Lung (tissue), 12 donors: ENCODE data around the gene ATG2B. TPM values are rescaled to one million over a fixed set of nuclear protein-coding genes. Genes with fewer than 3 reads are reported as not detected.
A peak's percentile ranks its signal among the peaks of the same experiment; 100 is the strongest.

Experiments
- ATAC-seq: fragments of 200-7000 bp; cut with Tn5 transposase; one replicate; pipeline ENCODE4 v1.9.1; 2020; ENCODE audit warnings: moderate number of reproducible peaks; ENCODE audit not compliant: insufficient read depth, low FRiP score
- DNase-seq, 3 donors: peaks; one replicate each; pipeline ENCODE4 v3.0.0-alpha.2; 2013 to 2017
- H3K27ac ChIP-seq, 2 donors: one replicate each; pipeline ENCODE4 v1.5.1; 2013; ENCODE audit warnings: mild to moderate bottlenecking in 2 of 2, moderate library complexity in 2 of 2, control low read depth in 1 of 2, inconsistent platforms in 1 of 2, low read depth in 1 of 2, low read length in 1 of 2
- H3K27me3 ChIP-seq, 3 donors: one replicate each; pipeline ENCODE4 v1.5.1; 2013; ENCODE audit warnings: low read length in 2 of 3; ENCODE audit not compliant: control insufficient read depth in 3 of 3, insufficient read depth in 3 of 3
- H3K36me3 ChIP-seq, 4 donors: one replicate each; pipeline ENCODE4 v1.5.1; 2013; ENCODE audit warnings: low read length in 4 of 4, mild to moderate bottlenecking in 1 of 4, moderate library complexity in 1 of 4; ENCODE audit not compliant: control insufficient read depth in 4 of 4, insufficient read depth in 4 of 4
- H3K4me1 ChIP-seq, 5 donors: one replicate each; pipeline ENCODE4 v1.5.1; 2013; ENCODE audit warnings: low read length in 5 of 5, mild to moderate bottlenecking in 2 of 5, moderate library complexity in 1 of 5; ENCODE audit not compliant: control insufficient read depth in 5 of 5, insufficient read depth in 5 of 5
- H3K4me3 ChIP-seq: one replicate; pipeline ENCODE4 v1.5.1; 2013; ENCODE audit warnings: mild to moderate bottlenecking, control low read depth, moderate library complexity
- H3K9ac ChIP-seq, 2 donors: one replicate each; pipeline ENCODE4 v1.5.1; 2013; ENCODE audit warnings: low read length in 2 of 2, control low read depth in 1 of 2; ENCODE audit not compliant: insufficient read depth in 1 of 2
- H3K9me3 ChIP-seq, 4 donors: one replicate each; pipeline ENCODE4 v1.5.1; 2013; ENCODE audit warnings: low read length in 3 of 4, mild to moderate bottlenecking in 1 of 4, moderate library complexity in 1 of 4; ENCODE audit not compliant: control insufficient read depth in 4 of 4, insufficient read depth in 3 of 4
- WGBS, 2 donors: extraction: QIAGEN DNeasy Blood & Tissue Kit; methylation state at CpG; one replicate each; pipeline ENCODE4 v1.1.7; 2013; 5-methylcytosine and 5-hydroxymethylcytosine counted together
- polyA plus RNA-seq, 2 donors: library from polyadenylated mRNA; stranded (reverse); fragments of 200-250 nt; gene quantifications; one replicate each; pipeline ENCODE4 v1.2.1, GENCODE V29; 2013
- total RNA-seq, 2 donors: library from RNA; depleted of rRNA in 1 of 2; stranded (reverse); fragments of >200 nt in 1 of 2; gene quantifications; one replicate each; pipeline ENCODE4 v1.2.1, GENCODE V29; 2014 to 2021
- TF ChIP-seq, protein P1 (sequence below): IDR thresholded peaks from 2 replicates; pipeline ENCODE4 v1.5.1; 2012; ENCODE audit warnings: mild to moderate bottlenecking; ENCODE audit errors: control extremely low read depth, extremely low read depth
- donor health status: control.
- donor health status: control.
- donor health status: Bipolar disorder and iron deficiency.
- donor health status: healthy.
- donor health status: DM: yes; HTN: yes; CAD: no.

The ATG2B gene
- total and polyA plus RNA-seq, 4 donors = 3.6 to 64.3 (median 13.2) TPM

DNA sequence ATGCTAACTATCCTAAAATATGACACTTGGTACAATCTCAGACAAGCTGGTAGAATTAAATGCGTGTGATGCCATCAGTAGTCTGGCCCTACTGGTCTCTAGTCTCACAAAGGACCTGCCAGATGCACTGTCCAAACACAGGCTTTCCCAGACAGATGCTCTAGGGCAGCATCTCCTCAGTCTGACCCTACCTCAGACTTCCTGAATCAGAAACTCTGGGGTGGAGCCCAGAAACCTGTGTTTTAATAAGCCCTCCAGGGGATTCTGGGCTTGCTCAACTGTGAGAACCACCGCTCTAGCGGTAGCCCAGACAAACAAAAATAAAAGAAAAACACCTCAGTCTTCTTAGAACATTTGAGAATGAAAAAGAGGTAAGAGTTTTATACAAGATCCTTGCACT, 59.2 kb downstream of the ATG2B start:
- TF ChIP-seq, protein P1, sequence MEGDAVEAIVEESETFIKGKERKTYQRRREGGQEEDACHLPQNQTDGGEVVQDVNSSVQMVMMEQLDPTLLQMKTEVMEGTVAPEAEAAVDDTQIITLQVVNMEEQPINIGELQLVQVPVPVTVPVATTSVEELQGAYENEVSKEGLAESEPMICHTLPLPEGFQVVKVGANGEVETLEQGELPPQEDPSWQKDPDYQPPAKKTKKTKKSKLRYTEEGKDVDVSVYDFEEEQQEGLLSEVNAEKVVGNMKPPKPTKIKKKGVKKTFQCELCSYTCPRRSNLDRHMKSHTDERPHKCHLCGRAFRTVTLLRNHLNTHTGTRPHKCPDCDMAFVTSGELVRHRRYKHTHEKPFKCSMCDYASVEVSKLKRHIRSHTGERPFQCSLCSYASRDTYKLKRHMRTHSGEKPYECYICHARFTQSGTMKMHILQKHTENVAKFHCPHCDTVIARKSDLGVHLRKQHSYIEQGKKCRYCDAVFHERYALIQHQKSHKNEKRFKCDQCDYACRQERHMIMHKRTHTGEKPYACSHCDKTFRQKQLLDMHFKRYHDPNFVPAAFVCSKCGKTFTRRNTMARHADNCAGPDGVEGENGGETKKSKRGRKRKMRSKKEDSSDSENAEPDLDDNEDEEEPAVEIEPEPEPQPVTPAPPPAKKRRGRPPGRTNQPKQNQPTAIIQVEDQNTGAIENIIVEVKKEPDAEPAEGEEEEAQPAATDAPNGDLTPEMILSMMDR = no peak
- DNase-seq = no peak
- Histone ChIP-seq H3K9me3 (no peaks in the 10 kb centered on the region), H3K9ac (no peak overlapping the region), H3K27ac (no peak overlapping the region), H3K4me1 (no peaks in the 10 kb centered on the region), H3K4me3 (no peak overlapping the region), H3K27me3 (no peaks in the 10 kb centered on the region), H3K36me3 (peaks cover 16 to 36% (median 28%) of the 10 kb centered on the region in 4 donors)
- no peak for ATAC-seq
- WGBS, 2 donors = 95 to 100% methylated on average over 3 of the region's 3 CpGs

- Histone ChIP-seq H3K4me3 (no peak overlapping the region), H3K27me3 (no peaks in the 10 kb centered on the region), H3K9me3 (no peaks in the 10 kb centered on the region), H3K36me3 (peaks cover 4 to 24% (median 13%) of the 10 kb centered on the region in 4 donors), H3K4me1 (no peaks in the 10 kb centered on the region), H3K9ac (no peak overlapping the region), H3K27ac (no peak overlapping the region)
- TF ChIP-seq, protein P1 = no peak
- ATAC-seq (no peak), DNase-seq (peak in 1 of 3 donors; percentile 39)
- 68 to 86% methylated on average over 3 of the region's 3 CpGs for WGBS, 2 donors
These were observed 63.7 kb downstream of the ATG2B start for GRCh38 chr14:96299441-96299840.

DNA sequence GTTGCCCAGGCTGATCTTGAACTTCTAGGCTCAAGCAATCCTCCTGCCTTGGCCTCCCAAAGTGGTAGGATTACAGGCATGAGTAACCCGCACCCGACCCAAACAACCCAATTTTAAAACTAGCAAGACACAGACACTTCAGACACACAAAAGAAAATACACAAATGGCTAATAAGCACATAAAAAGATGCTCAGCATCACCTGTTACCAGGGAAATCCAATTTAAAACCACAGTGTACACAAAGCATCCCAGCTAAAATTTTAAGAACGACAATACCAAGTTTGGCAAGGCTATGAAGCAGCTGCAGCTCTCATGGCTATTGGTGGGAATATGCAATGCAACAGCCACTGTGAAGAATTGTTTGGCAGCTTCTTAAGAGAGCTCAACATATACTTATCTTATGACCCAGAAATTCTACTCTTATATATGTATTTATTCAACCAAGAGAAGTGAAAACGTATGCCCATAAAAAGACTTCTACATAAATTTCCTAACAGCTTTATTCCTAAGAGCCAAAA, 65.1 kb downstream of the ATG2B start:
- Histone ChIP-seq H3K9me3 (no peaks in the 10 kb centered on the region), H3K9ac (no peak overlapping the region), H3K27ac (no peak overlapping the region), H3K27me3 (no peaks in the 10 kb centered on the region), H3K36me3 (peaks cover 4 to 17% (median 11%) of the 10 kb centered on the region in 4 donors), H3K4me3 (no peak overlapping the region), H3K4me1 (no peaks in the 10 kb centered on the region)
- DNase-seq = no peak
- WGBS, 2 donors = 93 to 95% methylated on average over 4 of the region's 4 CpGs
- TF ChIP-seq, protein P1 = no peak
- ATAC-seq = no peak

GRCh38 chr14:96297000-96297399, 66.1 kb downstream of the ATG2B start:
- peaks cover 4 to 15% (median 10%) of the 10 kb centered on the region in 4 donors for H3K36me3 ChIP-seq
- H3K4me3 ChIP-seq = no peak overlapping the region
- ATAC-seq (no peak), DNase-seq (peak in 2 of 3 donors; percentile 24 to 31)
- TF ChIP-seq, protein P1 = no peak
- no peaks in the 10 kb centered on the region for H3K4me1 ChIP-seq
- no peak overlapping the region for H3K9ac ChIP-seq
- WGBS, 2 donors = 96 to 97% methylated on average over 2 of the region's 2 CpGs
- no peak overlapping the region for H3K27ac ChIP-seq
- no peaks in the 10 kb centered on the region for H3K9me3 ChIP-seq
- no peaks in the 10 kb centered on the region for H3K27me3 ChIP-seq
